NCI-H2227 (cell line): ENCODE measurements around the gene UBE2G1.
"Not testable (repeated sequence)": the region's sequence is repeated elsewhere in the genome, so short reads cannot be mapped to it uniquely, and the experiment has no call there.

ENCODE experiments used
- DNase-seq: peaks from one replicate; lab custom pipeline; 2025; ENCODE audit not compliant: unreplicated experiment; lab: John Stamatoyannopoulos, UW

The UBE2G1 gene

GRCh38 chr17:4375796-4376440 lies 9.4 kb upstream of the UBE2G1 start:
- not testable (repeated sequence) for DNase-seq

GRCh38 chr17:4375039-4375748 lies 8.7 kb upstream of the UBE2G1 start:
- DNase-seq = no peak

GRCh38 chr17:4369557-4370230 lies 3.2 kb upstream of the UBE2G1 start:
- no peak for DNase-seq

- no peak for DNase-seq
These were observed 1.9 kb upstream of the UBE2G1 start for GRCh38 chr17:4368341-4368740.

GRCh38 chr17:4367177-4367576 lies 702 bp upstream of the UBE2G1 start:
- DNase-seq = not testable (repeated sequence)

GRCh38 chr17:4365628-4366326 lies 698 bp downstream of the UBE2G1 start:
- peak; percentile 52 for DNase-seq

- peak; percentile 86 for DNase-seq
These were observed 1.3 kb downstream of the UBE2G1 start for GRCh38 chr17:4365103-4365627.

- DNase-seq = no peak
These were observed 1.8 kb downstream of the UBE2G1 start for GRCh38 chr17:4364622-4365041.

GRCh38 chr17:4362141-4362540 lies 4.3 kb downstream of the UBE2G1 start:
- DNase-seq = no peak

- no peak for DNase-seq
These were observed 8.3 kb downstream of the UBE2G1 start for GRCh38 chr17:4358154-4358553.

GRCh38 chr17:4357671-4358070 lies 8.8 kb downstream of the UBE2G1 start:
- no peak for DNase-seq

- DNase-seq = no peak
These were observed 9.3 kb downstream of the UBE2G1 start for GRCh38 chr17:4357030-4357628.

GRCh38 chr17:4354862-4355514 lies 11.5 kb downstream of the UBE2G1 start:
- no peak for DNase-seq

- no peak for DNase-seq
These were observed 12.3 kb downstream of the UBE2G1 start for GRCh38 chr17:4354206-4354605.

GRCh38 chr17:4350214-4350613 lies 16.3 kb downstream of the UBE2G1 start:
- not testable (repeated sequence) for DNase-seq

- no peak for DNase-seq
These were observed 20.8 kb downstream of the UBE2G1 start for GRCh38 chr17:4345581-4346252.

- DNase-seq = no peak
These were observed 21.5 kb downstream of the UBE2G1 start for GRCh38 chr17:4344926-4345325.

GRCh38 chr17:4342535-4342934 lies 23.9 kb downstream of the UBE2G1 start:
- no peak for DNase-seq

- no peak for DNase-seq
These were observed 24.9 kb downstream of the UBE2G1 start for GRCh38 chr17:4341616-4341977.
